Epithelial cell of esophagus (primary cell): ENCODE data around the gene ILK.

Experiments
- DNase-seq: peaks from one replicate; pipeline ENCODE4 v3.0.0; 2010; ENCODE audit warnings: low read depth
- H3K4me3 ChIP-seq: 2 replicates; pipeline ENCODE4 v1.5.1; 2011; ENCODE audit warnings: mild to moderate bottlenecking, low read length, control low read depth
- TF ChIP-seq, protein P1 (sequence below): IDR thresholded peaks from 2 replicates; pipeline ENCODE4 v1.5.1; 2011; ENCODE audit warnings: low read depth, mild to moderate bottlenecking, low read length, control low read depth, inconsistent platforms; ENCODE audit not compliant: insufficient read depth; ENCODE audit errors: missing control alignments

Gene ILK

DNA sequence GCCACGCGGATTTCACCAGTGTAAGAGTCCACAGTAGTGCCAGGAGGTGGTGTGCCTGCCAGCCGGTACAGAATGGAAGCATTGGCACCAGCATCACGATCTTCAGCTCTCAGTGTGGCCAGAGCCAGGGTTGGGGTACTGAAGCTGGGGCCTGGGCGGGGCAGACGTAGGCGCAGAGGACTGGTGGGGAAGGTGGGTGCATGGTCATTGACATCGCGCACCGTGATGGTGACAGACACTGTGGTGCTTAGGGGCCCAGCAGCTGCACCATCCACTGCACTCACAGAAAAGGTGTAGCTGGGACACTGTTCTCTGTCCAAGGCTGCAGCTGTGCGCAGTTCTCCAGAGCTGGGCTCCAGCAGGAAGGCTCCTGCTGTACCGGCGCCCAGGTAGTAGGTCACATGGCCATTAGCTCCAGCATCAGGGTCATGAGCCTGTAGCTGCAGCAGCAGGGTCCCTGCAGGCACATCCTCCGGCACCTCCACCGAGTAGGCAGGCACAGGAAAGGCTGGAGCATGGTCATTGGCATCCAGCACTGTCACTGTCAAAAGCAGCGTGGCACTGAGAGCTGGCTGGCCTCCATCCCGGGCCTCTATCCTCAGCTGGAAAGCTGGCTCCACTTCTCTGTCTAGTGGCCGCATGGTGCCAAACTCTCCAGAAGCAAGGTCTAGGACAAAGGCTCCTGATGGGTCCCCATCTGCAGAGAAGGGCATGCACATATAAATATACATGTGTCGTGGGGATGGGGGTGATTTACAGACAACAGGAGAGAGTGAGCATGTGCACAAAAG lies 23.6 kb downstream of the ILK start:
- H3K4me3 ChIP-seq = no peak overlapping the region
- TF ChIP-seq, protein P1, sequence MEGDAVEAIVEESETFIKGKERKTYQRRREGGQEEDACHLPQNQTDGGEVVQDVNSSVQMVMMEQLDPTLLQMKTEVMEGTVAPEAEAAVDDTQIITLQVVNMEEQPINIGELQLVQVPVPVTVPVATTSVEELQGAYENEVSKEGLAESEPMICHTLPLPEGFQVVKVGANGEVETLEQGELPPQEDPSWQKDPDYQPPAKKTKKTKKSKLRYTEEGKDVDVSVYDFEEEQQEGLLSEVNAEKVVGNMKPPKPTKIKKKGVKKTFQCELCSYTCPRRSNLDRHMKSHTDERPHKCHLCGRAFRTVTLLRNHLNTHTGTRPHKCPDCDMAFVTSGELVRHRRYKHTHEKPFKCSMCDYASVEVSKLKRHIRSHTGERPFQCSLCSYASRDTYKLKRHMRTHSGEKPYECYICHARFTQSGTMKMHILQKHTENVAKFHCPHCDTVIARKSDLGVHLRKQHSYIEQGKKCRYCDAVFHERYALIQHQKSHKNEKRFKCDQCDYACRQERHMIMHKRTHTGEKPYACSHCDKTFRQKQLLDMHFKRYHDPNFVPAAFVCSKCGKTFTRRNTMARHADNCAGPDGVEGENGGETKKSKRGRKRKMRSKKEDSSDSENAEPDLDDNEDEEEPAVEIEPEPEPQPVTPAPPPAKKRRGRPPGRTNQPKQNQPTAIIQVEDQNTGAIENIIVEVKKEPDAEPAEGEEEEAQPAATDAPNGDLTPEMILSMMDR = no peak
- DNase-seq = no peak

DNA sequence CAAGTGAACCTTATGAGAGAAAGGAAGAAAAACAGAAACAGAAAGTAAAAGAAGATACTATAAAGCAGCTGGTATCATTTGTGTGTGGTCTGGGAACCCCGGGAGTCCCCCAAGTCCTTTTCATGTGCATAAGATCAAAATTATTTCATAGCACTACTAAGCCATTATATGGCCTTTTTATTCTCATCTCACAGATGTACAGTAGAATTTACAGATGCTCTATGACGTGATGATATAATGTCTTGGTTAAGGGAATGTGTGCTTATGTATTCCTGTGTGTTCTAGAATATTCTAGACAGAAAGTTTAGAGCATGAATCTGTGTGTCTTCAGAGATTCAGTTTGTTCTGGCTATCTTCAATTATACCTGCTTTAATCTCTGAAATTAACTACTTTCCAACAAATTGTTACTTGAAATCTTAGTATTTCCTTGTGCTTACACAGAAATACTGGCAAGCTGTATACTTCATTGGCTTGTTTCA lies 24.2 kb downstream of the ILK start:
- no peak for DNase-seq
- TF ChIP-seq, protein P1 = no peak
- H3K4me3 ChIP-seq = no peak overlapping the region

DNA sequence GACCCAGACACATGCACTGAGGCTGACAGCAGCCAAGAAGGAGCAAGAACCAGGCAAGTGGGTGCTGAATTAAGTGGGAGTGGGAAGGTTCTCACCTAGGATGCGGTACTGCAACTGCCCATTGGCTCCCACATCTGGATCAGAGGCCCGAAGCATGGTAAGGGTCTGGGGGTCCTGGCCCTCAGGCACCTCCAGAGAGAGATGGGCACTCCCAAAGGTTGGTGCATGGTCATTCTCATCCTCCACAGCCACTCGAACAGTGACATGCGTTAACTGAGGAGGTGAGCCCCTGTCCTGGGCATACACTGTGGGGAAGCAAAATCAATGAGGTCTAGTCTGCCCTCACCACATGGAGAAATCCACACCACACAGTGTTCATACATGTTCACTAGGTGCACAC lies 25.0 kb downstream of the ILK start:
- no peak for DNase-seq
- H3K4me3 ChIP-seq = no peak overlapping the region
- TF ChIP-seq, protein P1 = no peak

DNA sequence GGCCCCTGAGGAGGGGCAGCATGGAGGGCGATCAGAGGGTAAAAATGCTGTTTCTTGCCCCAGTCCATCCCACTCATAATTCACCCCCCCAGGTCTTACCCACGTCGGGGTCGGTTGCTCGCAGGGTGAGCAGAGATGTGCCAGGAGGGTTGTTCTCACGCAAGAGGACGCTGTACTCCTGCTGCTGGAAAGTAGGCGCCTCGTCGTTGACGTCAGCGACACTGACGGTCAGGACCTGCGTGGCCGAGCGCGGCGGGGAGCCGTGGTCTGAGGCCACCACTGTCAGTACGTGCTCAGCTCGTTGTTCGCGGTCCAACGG lies 26.0 kb downstream of the ILK start:
- TF ChIP-seq, protein P1 = no peak
- DNase-seq = no peak
- no peak overlapping the region for H3K4me3 ChIP-seq

DNA sequence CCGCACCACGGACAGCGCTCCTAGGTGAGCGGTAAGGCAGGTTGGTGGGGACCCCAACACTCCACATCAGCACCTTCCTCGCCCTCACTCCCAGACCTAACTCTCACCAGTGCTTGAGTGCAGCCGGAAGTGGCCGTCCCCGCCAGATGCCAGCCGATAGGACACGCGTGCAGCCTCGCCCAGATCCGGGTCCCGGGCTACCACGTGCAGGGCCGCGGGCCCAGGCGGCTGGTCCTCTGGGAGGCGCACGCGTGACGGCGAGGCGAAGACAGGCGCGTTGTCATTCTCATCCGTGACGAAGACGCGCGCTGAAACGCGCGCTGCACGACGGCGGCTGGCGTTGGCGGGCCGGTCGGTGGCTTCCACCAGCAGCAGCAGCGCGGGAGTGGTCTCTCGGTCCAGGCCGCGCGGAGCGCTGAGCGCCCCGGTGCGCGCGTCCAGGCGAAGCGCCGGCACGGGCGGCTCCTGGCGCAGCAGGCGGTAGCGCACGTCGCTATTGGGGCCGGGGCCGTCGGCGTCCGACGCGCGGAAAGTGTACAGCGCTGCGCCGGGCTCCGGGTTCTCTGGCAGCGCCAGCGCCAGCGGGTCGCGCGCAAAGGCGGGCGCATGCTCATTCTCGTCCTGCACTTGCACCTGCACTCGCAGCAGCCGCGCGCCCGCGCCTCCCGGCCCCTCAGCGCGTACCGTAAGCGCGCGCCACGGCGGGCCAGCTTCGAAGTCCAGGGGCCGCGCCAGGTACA lies 26.5 kb downstream of the ILK start:
- DNase-seq = peak; percentile 14
- no peak overlapping the region for H3K4me3 ChIP-seq

DNA sequence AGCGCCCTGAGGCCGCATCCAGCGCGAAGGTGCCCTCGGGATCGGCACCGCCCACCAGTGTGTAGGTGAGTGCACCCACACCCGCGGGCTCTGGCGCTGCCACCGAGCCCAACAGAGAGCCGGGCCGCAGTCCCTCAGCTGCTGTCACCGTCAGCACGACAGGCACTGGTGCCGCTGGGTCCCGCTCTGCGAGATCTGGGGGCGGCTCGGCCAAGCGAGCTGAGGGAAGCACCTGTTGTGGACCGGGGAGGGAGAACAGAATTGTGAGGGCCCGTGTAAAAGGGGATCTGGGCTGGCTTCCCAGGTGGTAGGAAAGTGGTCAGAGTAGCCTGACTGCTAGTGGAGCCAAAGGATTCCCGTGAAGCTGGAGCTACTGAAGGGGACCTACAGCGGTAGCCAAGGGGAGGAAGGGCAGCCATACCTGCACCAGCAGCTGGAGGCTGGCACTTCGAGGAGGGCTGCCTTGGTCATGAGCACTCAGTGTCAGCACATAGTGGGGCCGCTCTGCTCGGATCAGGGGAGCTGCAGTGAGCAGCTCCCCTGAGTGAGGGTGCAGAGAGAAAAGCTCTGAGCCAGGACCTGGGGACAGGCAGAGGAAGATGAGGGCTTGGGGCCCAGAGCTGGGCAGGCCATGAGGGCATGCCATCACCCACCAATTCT lies 27.2 kb downstream of the ILK start:
- DNase-seq = no peak
- no peak overlapping the region for H3K4me3 ChIP-seq
- TF ChIP-seq, protein P1 = no peak

More for the DNA sequence above, 26.5 kb downstream of the ILK start:
- TF ChIP-seq, protein P1 = no peak
